GM18858 (cell line): ENCODE data around the gene ZFP57.

Experiments
- ATAC-seq: cut with Tn5 transposase; IDR thresholded peaks from one replicate; pipeline ENCODE4 v1.9.1; 2021; ENCODE audit not compliant: unreplicated experiment

Gene ZFP57

GRCh38 chr6:29656157-29656556 lies 24.8 kb downstream of the ZFP57 start:
- ATAC-seq, result no peak

- no peak for ATAC-seq
These were observed 25.3 kb downstream of the ZFP57 start for GRCh38 chr6:29655658-29656057.

GRCh38 chr6:29653452-29654038 lies 27.4 kb downstream of the ZFP57 start:
- ATAC-seq, result no peak

GRCh38 chr6:29652198-29652584 lies 28.8 kb downstream of the ZFP57 start:
- ATAC-seq, result no peak

- no peak for ATAC-seq
These were observed 29.3 kb downstream of the ZFP57 start for GRCh38 chr6:29651413-29652197.

DNA sequence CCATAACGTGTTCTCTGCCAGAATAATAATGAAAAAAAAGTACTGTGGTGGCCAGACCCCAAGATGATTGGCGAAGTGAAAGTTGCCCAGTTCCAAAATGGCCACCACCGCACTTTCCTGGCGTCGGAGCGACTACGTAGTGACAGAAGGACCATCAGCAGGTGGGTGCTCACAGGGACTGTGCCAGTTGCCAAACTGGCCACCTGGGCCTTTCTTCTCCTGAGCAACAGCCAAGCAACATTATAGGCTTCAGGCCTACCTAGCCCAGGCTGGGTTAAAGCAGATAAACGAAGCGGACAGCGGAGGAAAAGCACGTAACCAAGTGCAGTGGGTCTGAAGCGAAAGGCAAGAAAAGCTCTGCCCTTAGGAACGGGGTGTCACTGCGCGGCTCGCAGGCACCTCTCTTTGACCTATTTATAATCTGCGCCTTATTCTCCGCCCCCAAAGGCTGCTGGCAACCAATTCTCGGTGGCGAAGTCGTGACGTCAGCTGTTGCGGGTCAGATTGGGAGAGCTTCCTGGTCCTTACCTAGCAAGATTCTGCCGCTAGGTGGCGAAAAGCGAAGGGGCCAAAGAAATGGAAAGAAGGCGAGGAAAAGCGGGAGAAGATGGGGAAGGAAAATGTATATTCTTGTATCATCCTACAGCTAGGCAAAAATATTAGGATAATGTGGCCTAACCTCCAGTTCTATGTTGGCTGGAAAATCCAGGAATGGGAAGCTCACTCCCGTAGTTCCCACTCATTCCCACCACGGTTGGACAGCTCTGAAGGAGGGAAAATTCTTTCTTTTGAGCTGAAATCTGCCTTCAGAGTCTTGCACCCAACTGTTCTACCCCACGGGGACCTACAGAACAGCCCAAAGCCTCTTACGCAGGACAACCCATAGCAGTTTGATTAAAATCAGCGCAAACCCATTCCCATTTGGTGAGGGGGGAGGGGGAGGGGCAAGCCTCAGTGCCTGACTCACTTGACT lies 31.0 kb downstream of the ZFP57 start:
- ATAC-seq, result peak; percentile 86

DNA sequence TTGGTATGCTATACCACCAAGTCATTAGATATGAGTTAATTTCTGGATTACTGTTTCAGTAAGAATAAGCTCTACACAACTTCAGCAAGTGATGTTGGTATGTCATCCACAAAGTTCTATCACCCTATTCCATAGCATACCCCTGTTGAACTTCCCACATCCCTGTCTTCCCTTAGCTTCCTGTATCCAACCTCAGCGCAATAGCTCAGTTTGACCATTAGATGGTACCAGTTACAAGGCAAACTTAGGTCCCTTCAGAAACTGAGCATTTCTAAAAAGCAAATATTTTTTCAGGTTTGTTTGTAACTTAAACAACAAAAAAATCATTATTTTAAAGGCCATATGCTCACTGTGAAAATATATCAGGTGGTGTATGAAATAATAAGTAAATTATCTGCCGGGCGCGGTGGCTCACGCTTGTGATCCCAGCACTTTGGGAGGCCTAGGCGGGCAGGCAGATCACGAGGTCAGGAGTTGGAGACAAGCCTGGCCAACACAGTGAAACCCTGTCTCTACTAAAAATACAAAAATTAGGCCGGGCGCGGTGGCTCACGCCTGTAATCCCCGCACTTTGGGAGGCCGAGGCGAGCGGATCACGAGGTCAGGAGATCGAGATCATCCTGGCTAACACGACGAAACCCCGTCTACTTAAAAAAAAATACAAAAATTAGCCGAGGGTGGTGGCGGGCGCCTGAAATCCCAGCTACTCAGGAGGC lies 32.9 kb downstream of the ZFP57 start:
- ATAC-seq, result no peak

DNA sequence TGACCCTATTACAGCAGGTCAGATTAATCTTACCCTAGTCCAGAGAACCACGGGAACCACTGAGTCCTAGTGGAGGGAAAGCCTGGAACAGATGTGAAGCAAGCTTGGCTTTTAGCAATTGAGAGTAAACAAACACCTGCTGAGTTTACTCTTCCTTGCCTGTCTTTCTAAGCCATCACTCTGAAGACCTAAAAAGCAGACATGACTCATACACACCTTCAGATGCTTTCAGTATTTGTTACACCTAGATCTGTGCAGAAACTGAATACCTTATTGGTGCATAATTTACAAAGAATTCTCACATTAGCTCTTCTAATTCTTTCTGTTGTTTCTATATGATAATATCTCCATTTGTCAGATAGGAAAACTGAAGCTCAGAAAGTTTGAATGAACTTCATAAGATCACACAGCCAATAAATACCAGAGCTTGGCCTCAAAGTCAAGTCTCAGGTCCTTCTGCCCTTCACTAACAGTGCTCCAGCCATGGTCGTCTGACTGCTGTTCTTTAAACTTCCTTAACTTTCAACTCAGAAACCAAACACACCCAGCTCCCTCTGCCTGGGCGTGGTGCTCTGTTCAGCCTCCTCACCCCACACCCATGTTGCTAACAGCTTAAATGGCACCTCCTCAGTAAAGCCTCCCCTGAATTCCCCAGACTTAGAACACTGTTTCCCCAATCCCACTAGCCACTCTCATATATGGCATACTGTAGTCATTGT lies 39.4 kb downstream of the ZFP57 start:
- no peak for ATAC-seq

DNA sequence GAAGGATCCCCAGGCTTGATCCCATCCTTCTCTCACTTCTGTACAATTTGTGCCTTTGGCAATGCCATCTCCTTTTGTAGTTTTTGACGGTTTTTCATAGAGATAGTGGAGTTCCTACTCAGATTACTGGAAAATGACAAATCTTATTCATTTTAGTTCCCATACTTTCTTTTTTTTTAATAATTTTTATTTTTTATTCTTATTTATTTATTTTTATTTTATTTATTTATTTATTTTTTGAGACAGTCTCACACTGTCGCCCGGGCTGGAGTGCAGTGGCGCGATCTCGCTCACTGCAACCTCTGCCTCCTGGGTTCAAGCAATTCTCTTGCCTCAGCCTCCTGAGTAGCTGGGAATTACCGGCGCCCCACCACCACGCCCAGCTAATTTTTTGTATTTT lies 43.7 kb downstream of the ZFP57 start:
- ATAC-seq, result no peak

DNA sequence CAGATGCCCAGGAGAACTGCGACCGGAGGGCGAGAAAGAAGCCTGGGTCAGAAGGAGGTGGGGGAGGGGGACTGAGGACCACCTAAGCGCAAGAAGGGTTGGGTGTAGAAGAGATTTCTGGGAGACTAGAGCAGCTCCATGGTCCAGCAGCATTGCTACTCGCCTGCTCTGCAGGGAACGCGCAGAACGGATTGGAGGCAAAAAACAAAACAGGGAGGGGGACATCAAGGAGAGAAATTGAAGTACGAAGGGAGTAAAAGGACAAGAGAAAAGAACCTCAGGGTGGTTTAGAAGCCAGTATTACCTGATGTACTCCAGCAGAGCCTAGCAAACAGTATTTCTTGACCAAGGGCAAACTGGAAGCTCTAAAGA lies 47.4 kb downstream of the ZFP57 start:
- no peak for ATAC-seq

GRCh38 chr6:29632789-29633533 lies 48.0 kb downstream of the ZFP57 start, which contains the start of gene GABBR1:
GABBR1 (minus strand) TSS chr6:29633183; CDS start chr6:29632385, 798 bp downstream.
- no peak for ATAC-seq

- no peak for ATAC-seq
These were observed 48.9 kb downstream of the ZFP57 start for GRCh38 chr6:29631860-29632731.

GRCh38 chr6:29631209-29631810 lies 49.6 kb downstream of the ZFP57 start:
- no peak for ATAC-seq

DNA sequence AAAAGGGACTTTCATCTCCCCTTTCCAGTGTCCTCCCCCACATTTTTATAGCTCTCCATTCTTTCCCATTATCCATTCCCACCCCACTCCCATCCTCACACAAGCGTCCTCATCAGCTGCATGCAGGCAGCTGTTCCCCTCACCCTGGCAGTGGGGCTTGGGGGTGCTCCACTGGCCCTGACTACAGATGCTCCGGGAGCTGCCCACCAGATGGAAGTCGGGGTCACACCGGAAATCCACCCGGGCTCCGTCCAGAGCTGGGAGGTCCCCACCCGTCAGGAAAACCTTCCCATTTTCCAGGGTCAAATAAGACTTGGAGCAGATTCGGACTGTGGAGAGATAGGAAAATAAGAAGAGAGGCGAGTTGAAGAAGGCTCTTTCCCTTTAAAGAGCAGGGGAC lies 50.6 kb downstream of the ZFP57 start:
- ATAC-seq, result no peak

GRCh38 chr6:29629571-29629970 lies 51.4 kb downstream of the ZFP57 start:
- no peak for ATAC-seq

DNA sequence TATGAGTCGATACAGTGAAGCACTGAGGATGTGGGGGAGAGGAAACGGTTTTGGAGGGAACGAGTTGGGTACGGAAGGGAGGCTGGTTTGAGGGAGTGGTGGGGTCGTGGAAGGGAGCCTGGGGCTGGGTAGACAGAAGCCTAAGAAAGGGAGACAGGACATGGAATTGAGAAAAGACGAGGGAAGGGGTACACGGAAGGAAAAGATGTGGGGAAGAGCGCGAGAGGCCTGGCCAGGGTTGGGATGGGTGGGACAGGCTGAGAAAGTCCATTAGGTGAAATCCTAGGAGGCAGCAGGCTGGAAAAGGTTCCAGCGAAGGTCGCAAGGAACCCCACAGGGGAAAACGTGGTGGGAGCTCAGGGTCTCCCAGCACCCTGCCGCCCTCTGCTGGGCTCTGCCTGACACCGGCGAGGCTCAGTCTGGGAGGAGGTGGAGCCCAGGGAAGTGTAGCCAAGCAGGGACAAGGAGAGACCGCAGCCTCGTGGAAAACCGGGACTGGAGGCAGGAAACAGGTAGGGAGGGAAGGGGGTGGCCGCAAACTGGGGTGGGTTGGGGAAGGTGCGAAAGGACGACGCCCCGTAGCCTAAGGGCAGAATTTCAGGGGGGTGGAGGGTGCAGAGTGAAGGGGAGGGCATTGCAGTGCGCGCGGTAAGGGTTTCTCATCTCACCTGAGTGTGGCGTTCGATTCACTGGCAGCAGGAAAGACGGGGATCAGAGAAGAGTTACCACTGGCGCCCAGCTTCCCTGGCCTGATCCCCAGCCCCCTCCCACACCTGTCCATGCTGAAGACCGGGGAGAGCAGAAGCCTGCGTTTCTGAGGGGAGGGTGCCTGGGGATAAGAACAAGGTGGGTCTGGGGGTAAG lies 52.3 kb downstream of the ZFP57 start:
- no peak for ATAC-seq

GRCh38 chr6:29627755-29628418 lies 53.1 kb downstream of the ZFP57 start:
- no peak for ATAC-seq
